Aorta (tissue), 5 donors: ENCODE measurements around the gene FAM216A. TPM values are rescaled to one million over a fixed set of nuclear protein-coding genes. Genes with fewer than 3 reads are reported as not detected.

ENCODE experiments used
- ATAC-seq: fragments of 200-7000 bp; cut with Tn5 transposase; one replicate; pipeline ENCODE4 v1.9.1; 2022; ENCODE audit warnings: moderate library complexity; ENCODE audit not compliant: low FRiP score
- DNase-seq, 2 donors: peaks; one replicate each; pipeline ENCODE4 v3.0.0-alpha.2; 2020
- H3K27ac ChIP-seq, 2 donors: one replicate each; pipeline ENCODE4 v1.5.1; 2013; ENCODE audit warnings: low read length in 2 of 2, mild to moderate bottlenecking in 2 of 2, moderate library complexity in 2 of 2, control low read depth in 1 of 2, inconsistent platforms in 1 of 2, low read depth in 1 of 2
- H3K27me3 ChIP-seq, 2 donors: one replicate each; pipeline ENCODE4 v1.6.1; 2013; ENCODE audit warnings: control low read depth in 1 of 2, low read length in 1 of 2, mild to moderate bottlenecking in 1 of 2, moderate library complexity in 1 of 2; ENCODE audit not compliant: insufficient read depth in 2 of 2, control insufficient read depth in 1 of 2
- H3K36me3 ChIP-seq, 2 donors: one replicate each; pipeline ENCODE4 v1.6.1; 2013; ENCODE audit warnings: control low read depth in 1 of 2, low read length in 1 of 2, mild to moderate bottlenecking in 1 of 2; ENCODE audit not compliant: insufficient read depth in 2 of 2, control insufficient read depth in 1 of 2
- H3K4me1 ChIP-seq, 2 donors: one replicate each; pipeline ENCODE4 v1.6.1; 2013; ENCODE audit warnings: low read length in 2 of 2, control low read depth in 1 of 2, mild to moderate bottlenecking in 1 of 2, moderate library complexity in 1 of 2; ENCODE audit not compliant: insufficient read depth in 2 of 2, control insufficient read depth in 1 of 2
- H3K4me3 ChIP-seq, 2 donors: one replicate each; pipeline ENCODE4 v1.5.1; 2013; ENCODE audit warnings: low read length in 2 of 2, control low read depth in 1 of 2, mild to moderate bottlenecking in 1 of 2
- H3K9me3 ChIP-seq: one replicate; pipeline ENCODE4 v1.6.1; 2013; ENCODE audit warnings: mild to moderate bottlenecking, low read length; ENCODE audit not compliant: control insufficient read depth
- whole genome bisulfite sequencing, 2 donors: extraction: QIAGEN DNeasy Blood & Tissue Kit; methylation state at CpG; one replicate each; pipeline ENCODE4 v1.1.7; 2013; 5-methylcytosine and 5-hydroxymethylcytosine counted together
- intact Hi-C, 2 donors: fragments of 100-400 bp; cut with DNase I; formaldehyde crosslinking; loops; one replicate each; pipeline versions ENCODE4 v1.14.2 to v1.15.0; 2022
- polyA plus RNA-seq, 2 donors: library from polyadenylated mRNA; stranded (reverse); fragments of 200-250 nt; gene quantifications; one replicate each; pipeline ENCODE4 v1.2.3, GENCODE V29; 2013
- total RNA-seq, 2 donors: library from RNA; stranded (reverse); fragmentation: NEBNext Ultra II Directional; extraction: Animal tissue kit (Norgen Biotek cat#: 25700); gene quantifications; one replicate each; pipeline ENCODE4 v1.2.1, GENCODE V29; 2021
- donor health status: healthy with polysubstance abuse.
- donor health status: Bipolar disorder and iron deficiency.
- donor health status: DM: no; HTN: no; CAD: no.
- donor health status: DM: no; HTN: no; CAD: no.
- donor health status: DM: yes; HTN: yes; CAD: no.

Gene FAM216A
- total and polyA plus RNA-seq, 4 donors = 6.6 to 11.9 (median 7.6) TPM

- H3K27me3 ChIP-seq = no peaks in the 10 kb centered on the region
- WGBS, 2 donors = 36 to 63% methylated on average over 2 of the region's 2 CpGs
- peaks cover under 1 to 6% of the 10 kb centered on the region in 2 donors for H3K4me1 ChIP-seq
- ATAC-seq (no peak), DNase-seq (no peak)
- H3K4me3 ChIP-seq = no peak overlapping the region
- no peaks in the 10 kb centered on the region for H3K9me3 ChIP-seq
- H3K27ac ChIP-seq = no peak overlapping the region
- H3K36me3 ChIP-seq = no peaks in the 10 kb centered on the region
- intact Hi-C loops = no loop called here
Measured at GRCh38 chr12:110531741-110532333, 63.2 kb downstream of the FAM216A start.

GRCh38 chr12:110532644-110533043 lies 64.0 kb downstream of the FAM216A start:
- H3K27ac ChIP-seq = no peak overlapping the region
- DNase-seq = no peak
- H3K4me1 ChIP-seq = peaks cover 1 to 6% of the 10 kb centered on the region in 2 donors
- intact Hi-C loops = no loop called here
- WGBS, 2 donors = 94 to 96% methylated on average over 3 of the region's 3 CpGs
- H3K36me3 ChIP-seq = no peaks in the 10 kb centered on the region
- ATAC-seq = no peak
- H3K27me3 ChIP-seq = no peaks in the 10 kb centered on the region
- no peak overlapping the region for H3K4me3 ChIP-seq
- no peaks in the 10 kb centered on the region for H3K9me3 ChIP-seq

- Histone ChIP-seq H3K4me1 (peaks cover 1 to 6% of the 10 kb centered on the region in 2 donors), H3K4me3 (no peak overlapping the region), H3K36me3 (no peaks in the 10 kb centered on the region), H3K27me3 (no peaks in the 10 kb centered on the region), H3K27ac (no peak overlapping the region), H3K9me3 (no peaks in the 10 kb centered on the region)
- no peak for DNase-seq
- intact Hi-C loops = no loop called here
- WGBS, 2 donors = 79 to 84% methylated on average over 6 of the region's 6 CpGs
- no peak for ATAC-seq
Measured at GRCh38 chr12:110533607-110534006, 65.0 kb downstream of the FAM216A start.

- Histone ChIP-seq H3K9me3 (no peaks in the 10 kb centered on the region), H3K36me3 (no peaks in the 10 kb centered on the region), H3K27ac (no peak overlapping the region), H3K4me3 (no peak overlapping the region), H3K27me3 (no peaks in the 10 kb centered on the region), H3K4me1 (peaks cover 1 to 6% of the 10 kb centered on the region in 2 donors)
- 92 to 94% methylated on average over 6 of the region's 6 CpGs for WGBS, 2 donors
- DNase-seq (no peak), ATAC-seq (no peak)
- intact Hi-C loops = loop anchor here in 1 of 2 donors (5.0 kb wide), 1 partner anchor 47 kb away; the partner anchor contains the start of gene PPTC7
Measured at GRCh38 chr12:110534811-110535210, 66.2 kb downstream of the FAM216A start.

GRCh38 chr12:110536834-110537604 lies 68.4 kb downstream of the FAM216A start:
- H3K27me3 ChIP-seq = no peaks in the 10 kb centered on the region
- peak overlapping the region in 1 of 2 donors; percentile 96 for H3K27ac ChIP-seq
- H3K9me3 ChIP-seq = no peaks in the 10 kb centered on the region
- intact Hi-C loops = loop anchor here in 1 of 2 donors (5.0 kb wide), 1 partner anchor 45 kb away; the partner anchor contains the start of gene PPTC7
- H3K4me1 ChIP-seq = peaks cover 1 to 3% of the 10 kb centered on the region in 2 donors
- no peak overlapping the region for H3K4me3 ChIP-seq
- ATAC-seq = peak; percentile 36
- no peaks in the 10 kb centered on the region for H3K36me3 ChIP-seq
- DNase-seq = no peak
- WGBS, 2 donors = 54% methylated on average over 4 of the region's 4 CpGs

GRCh38 chr12:110537605-110538409 lies 69.2 kb downstream of the FAM216A start:
- WGBS, 2 donors = 8 to 10% methylated on average over 9 of the region's 9 CpGs
- intact Hi-C loops = loop anchor here in 1 of 2 donors (5.0 kb wide), 1 partner anchor 44 kb away; the partner anchor contains the start of gene PPTC7
- no peaks in the 10 kb centered on the region for H3K9me3 ChIP-seq
- DNase-seq (peak; percentile 53 to 82), ATAC-seq (peak; percentile 62)
- H3K4me1 ChIP-seq = peaks cover 0 to 1% of the 10 kb centered on the region in 2 donors
- no peaks in the 10 kb centered on the region for H3K27me3 ChIP-seq
- H3K4me3 ChIP-seq = no peak overlapping the region
- peak overlapping the region in 1 of 2 donors; percentile 91 for H3K27ac ChIP-seq
- no peaks in the 10 kb centered on the region for H3K36me3 ChIP-seq

GRCh38 chr12:110538869-110539622 lies 70.4 kb downstream of the FAM216A start:
- Histone ChIP-seq H3K4me3 (no peak overlapping the region), H3K4me1 (peaks cover 0 to 1% of the 10 kb centered on the region in 2 donors), H3K9me3 (no peaks in the 10 kb centered on the region), H3K27me3 (no peaks in the 10 kb centered on the region), H3K36me3 (no peaks in the 10 kb centered on the region), H3K27ac (peak overlapping the region in 1 of 2 donors; percentile 8)
- ATAC-seq (no peak), DNase-seq (no peak)
- intact Hi-C loops = loop anchor here in 1 of 2 donors (5.0 kb wide), 1 partner anchor 43 kb away; the partner anchor contains the start of gene PPTC7
- 90% methylated on average over 5 of the region's 5 CpGs for WGBS, 2 donors
